ENCODE results near the gene BCAR1.
"Not testable (repeated sequence)": the region's sequence is repeated elsewhere in the genome, so short reads cannot be mapped to it uniquely, and the experiment has no call there.

The BCAR1 gene

GRCh38 chr16:75227361-75228142 is 23.9 kb downstream of the BCAR1 start:
- Histone ChIP-seq H3K27ac (ENCODE audit: low read length) (no peak overlapping the region), H3K4me3 (ENCODE audit: low read depth in 1 of 2, low read length in 2 of 2) (no peak overlapping the region), H3K4me1 (ENCODE audit: control insufficient read depth in 1 of 2, insufficient read depth in 2 of 2, low read length in 2 of 2) (no peaks in the 10 kb centered on the region), H3K36me3 (ENCODE audit: control insufficient read depth in 1 of 2, insufficient read depth in 2 of 2, low read length in 2 of 2) (peaks cover 3 to 31% of the 10 kb centered on the region in 2 donors), H3K9me3 (ENCODE audit: control insufficient read depth in 1 of 2, low read length in 2 of 2) (no peaks in the 10 kb centered on the region), H3K27me3 (ENCODE audit: low read depth, low read length) (no peaks in the 10 kb centered on the region)

GRCh38 chr16:75226550-75227360 is 24.7 kb downstream of the BCAR1 start:
- Histone ChIP-seq H3K36me3 (ENCODE audit: control insufficient read depth in 1 of 2, insufficient read depth in 2 of 2, low read length in 2 of 2) (peaks cover 0 to 27% of the 10 kb centered on the region in 2 donors), H3K27ac (ENCODE audit: low read length) (no peak overlapping the region), H3K9me3 (ENCODE audit: control insufficient read depth in 1 of 2, low read length in 2 of 2) (no peaks in the 10 kb centered on the region), H3K4me3 (ENCODE audit: low read depth in 1 of 2, low read length in 2 of 2) (no peak overlapping the region), H3K27me3 (ENCODE audit: low read depth, low read length) (no peaks in the 10 kb centered on the region), H3K4me1 (ENCODE audit: control insufficient read depth in 1 of 2, insufficient read depth in 2 of 2, low read length in 2 of 2) (no peaks in the 10 kb centered on the region)

DNA sequence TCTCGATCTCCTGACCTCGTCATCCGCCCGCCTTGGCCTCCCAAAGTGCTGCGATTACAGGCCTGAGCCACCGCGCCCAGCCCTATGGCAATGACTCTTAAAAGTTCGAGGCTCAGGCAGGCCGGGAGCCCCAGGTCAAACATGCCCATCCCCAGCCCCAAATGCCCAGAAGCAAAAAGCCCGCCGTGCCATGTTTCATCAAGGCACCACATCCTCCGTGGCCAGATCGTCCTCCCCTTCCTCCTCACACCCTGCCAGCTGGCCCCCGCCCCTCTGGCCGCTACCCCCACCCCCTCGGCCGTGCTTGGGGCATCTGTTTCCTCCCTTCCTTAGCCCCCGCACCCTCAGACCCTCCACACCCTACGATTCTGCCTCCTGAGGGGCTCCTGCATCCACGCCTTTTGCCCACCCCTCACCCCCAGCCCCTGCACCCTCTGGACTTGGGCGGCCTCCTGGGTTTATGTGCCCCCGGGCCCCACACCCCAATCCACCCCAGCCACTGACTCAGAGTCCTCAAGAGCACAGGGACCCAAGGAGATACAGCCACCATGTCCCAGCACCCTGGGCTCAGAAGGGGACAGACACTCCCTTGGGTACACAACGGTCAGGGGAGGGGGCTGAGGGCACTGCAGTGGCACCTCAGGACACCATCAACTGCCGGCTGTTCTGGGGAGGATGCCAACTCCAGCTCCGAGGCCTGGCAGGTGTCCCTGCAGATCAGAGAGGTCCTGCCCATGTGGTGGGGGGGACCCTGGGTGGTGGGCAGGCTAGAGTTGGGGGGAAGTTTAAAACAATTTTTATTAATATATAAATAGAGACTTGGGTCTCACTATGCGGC is 25.5 kb downstream of the BCAR1 start:
- Histone ChIP-seq H3K9me3 (ENCODE audit: control insufficient read depth in 1 of 2, low read length in 2 of 2) (no peaks in the 10 kb centered on the region), H3K4me1 (ENCODE audit: control insufficient read depth in 1 of 2, insufficient read depth in 2 of 2, low read length in 2 of 2) (no peaks in the 10 kb centered on the region), H3K4me3 (ENCODE audit: low read depth in 1 of 2, low read length in 2 of 2) (no peak overlapping the region), H3K27ac (ENCODE audit: low read length) (no peak overlapping the region), H3K36me3 (ENCODE audit: control insufficient read depth in 1 of 2, insufficient read depth in 2 of 2, low read length in 2 of 2) (peaks cover 0 to 27% of the 10 kb centered on the region in 2 donors), H3K27me3 (ENCODE audit: low read depth, low read length) (no peaks in the 10 kb centered on the region)

DNA sequence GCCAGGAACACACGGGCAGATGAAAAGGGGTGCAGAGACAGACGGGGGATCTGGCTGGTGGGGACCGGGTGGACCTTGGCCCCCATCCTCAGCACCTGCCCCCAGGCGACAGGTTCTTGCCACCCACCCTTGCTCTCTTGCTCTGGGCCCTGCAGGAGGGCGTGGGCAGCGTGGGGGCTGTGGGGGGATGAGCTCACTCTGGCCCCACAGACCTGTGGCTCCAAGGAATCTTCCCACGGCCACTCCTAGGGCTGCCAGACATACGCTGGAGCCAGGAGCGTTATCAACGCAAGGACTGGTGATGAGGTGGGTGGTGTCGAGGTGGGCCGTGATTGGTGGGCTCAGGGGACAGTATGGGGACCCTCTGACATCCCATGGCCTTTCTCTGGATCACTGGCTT is 26.3 kb downstream of the BCAR1 start:
- Histone ChIP-seq H3K9me3 (ENCODE audit: control insufficient read depth in 1 of 2, low read length in 2 of 2) (no peaks in the 10 kb centered on the region), H3K4me1 (ENCODE audit: control insufficient read depth in 1 of 2, insufficient read depth in 2 of 2, low read length in 2 of 2) (no peaks in the 10 kb centered on the region), H3K36me3 (ENCODE audit: control insufficient read depth in 1 of 2, insufficient read depth in 2 of 2, low read length in 2 of 2) (peaks cover 0 to 27% of the 10 kb centered on the region in 2 donors), H3K27ac (ENCODE audit: low read length) (no peak overlapping the region), H3K4me3 (ENCODE audit: low read depth in 1 of 2, low read length in 2 of 2) (no peak overlapping the region), H3K27me3 (ENCODE audit: low read depth, low read length) (no peaks in the 10 kb centered on the region)

- Histone ChIP-seq H3K4me1 (ENCODE audit: control insufficient read depth in 1 of 2, insufficient read depth in 2 of 2, low read length in 2 of 2) (no peaks in the 10 kb centered on the region), H3K27ac (ENCODE audit: low read length) (no peak overlapping the region), H3K36me3 (ENCODE audit: control insufficient read depth in 1 of 2, insufficient read depth in 2 of 2, low read length in 2 of 2) (peaks cover 0 to 21% of the 10 kb centered on the region in 2 donors), H3K9me3 (ENCODE audit: control insufficient read depth in 1 of 2, low read length in 2 of 2) (no peaks in the 10 kb centered on the region), H3K27me3 (ENCODE audit: low read depth, low read length) (no peaks in the 10 kb centered on the region), H3K4me3 (ENCODE audit: low read depth in 1 of 2, low read length in 2 of 2) (no peak overlapping the region)
Measured at GRCh38 chr16:75224306-75225082, 26.9 kb downstream of the BCAR1 start.

DNA sequence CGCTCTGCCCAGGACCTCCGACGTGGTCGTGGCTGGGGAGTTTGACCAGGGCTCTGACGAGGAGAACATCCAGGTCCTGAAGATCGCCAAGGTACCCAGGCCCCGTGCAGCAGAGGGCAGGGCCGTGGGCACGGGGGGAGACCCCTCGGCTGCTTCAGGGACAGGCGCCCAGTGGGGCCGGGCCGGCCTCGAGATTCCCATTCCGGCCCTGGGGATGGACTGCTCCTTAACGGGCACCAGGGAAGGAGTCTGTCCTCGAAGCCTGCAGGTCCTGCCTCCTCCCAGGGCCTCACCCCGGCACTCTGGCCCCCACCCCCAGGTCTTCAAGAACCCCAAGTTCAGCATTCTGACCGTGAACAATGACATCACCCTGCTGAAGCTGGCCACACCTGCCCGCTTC is 28.3 kb downstream of the BCAR1 start:
- not testable (repeated sequence) for H3K27ac ChIP-seq (ENCODE audit: low read length); H3K27me3 ChIP-seq (ENCODE audit: low read depth, low read length); H3K9me3 ChIP-seq (ENCODE audit: control insufficient read depth in 1 of 2, low read length in 2 of 2); H3K36me3 ChIP-seq (ENCODE audit: control insufficient read depth in 1 of 2, insufficient read depth in 2 of 2, low read length in 2 of 2); H3K4me1 ChIP-seq (ENCODE audit: control insufficient read depth in 1 of 2, insufficient read depth in 2 of 2, low read length in 2 of 2); H3K4me3 ChIP-seq (ENCODE audit: low read depth in 1 of 2, low read length in 2 of 2)

DNA sequence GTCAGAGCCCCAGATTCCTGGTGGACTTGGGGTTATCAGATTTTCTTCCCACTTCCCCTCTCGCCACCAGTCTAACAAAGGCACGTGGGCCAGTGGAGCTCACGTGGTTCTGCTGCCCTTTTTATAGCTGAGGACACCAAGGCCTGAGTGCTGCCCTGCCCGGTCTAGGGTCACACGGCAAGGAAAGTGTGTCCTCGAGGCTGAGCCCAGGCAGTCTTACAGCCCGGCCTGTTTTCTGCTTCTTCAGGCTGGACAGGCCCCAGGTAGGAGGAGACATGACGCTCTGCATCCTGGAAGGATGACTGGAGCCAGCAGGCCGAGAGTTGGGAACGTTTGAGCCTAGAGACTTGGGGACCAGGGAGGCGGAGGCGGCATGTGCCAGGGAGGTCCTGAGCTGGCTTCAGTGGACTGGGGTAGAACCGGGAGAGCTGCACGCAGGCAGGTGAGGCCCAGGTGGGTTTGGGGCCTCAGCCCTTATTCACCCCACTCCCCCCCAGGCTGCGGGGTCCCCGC is 29.1 kb downstream of the BCAR1 start:
- Histone ChIP-seq H3K4me1 (ENCODE audit: control insufficient read depth in 1 of 2, insufficient read depth in 2 of 2, low read length in 2 of 2) (no peaks in the 10 kb centered on the region), H3K27ac (ENCODE audit: low read length) (no peak overlapping the region), H3K4me3 (ENCODE audit: low read depth in 1 of 2, low read length in 2 of 2) (no peak overlapping the region), H3K27me3 (ENCODE audit: low read depth, low read length) (no peaks in the 10 kb centered on the region), H3K9me3 (ENCODE audit: control insufficient read depth in 1 of 2, low read length in 2 of 2) (no peaks in the 10 kb centered on the region), H3K36me3 (ENCODE audit: control insufficient read depth in 1 of 2, insufficient read depth in 2 of 2, low read length in 2 of 2) (no peaks in the 10 kb centered on the region)

DNA sequence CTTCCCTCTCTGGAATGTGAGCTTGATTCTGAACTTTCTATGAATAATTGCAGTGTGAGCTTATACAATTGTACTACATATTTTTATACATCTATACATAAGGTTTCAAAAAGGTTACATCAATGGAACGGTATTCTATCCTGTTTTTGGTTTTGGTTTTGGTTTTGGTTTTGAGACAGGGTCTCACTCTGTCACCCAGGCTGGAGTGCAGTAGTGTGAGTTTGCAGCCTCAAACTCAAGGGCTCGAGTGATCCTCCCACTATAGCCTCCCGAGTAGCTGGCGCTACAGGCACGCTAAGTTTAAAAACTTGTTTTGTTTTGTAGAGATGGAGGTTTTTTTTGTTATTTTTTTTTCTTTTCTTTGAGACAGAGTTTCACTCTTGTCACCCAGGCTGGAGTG is 31.6 kb downstream of the BCAR1 start:
- Histone ChIP-seq H3K9me3 (ENCODE audit: control insufficient read depth in 1 of 2, low read length in 2 of 2) (no peaks in the 10 kb centered on the region), H3K4me1 (ENCODE audit: control insufficient read depth in 1 of 2, insufficient read depth in 2 of 2, low read length in 2 of 2) (no peaks in the 10 kb centered on the region), H3K27me3 (ENCODE audit: low read depth, low read length) (no peaks in the 10 kb centered on the region), H3K27ac (ENCODE audit: low read length) (no peak overlapping the region), H3K4me3 (ENCODE audit: low read depth in 1 of 2, low read length in 2 of 2) (no peak overlapping the region), H3K36me3 (ENCODE audit: control insufficient read depth in 1 of 2, insufficient read depth in 2 of 2, low read length in 2 of 2) (no peaks in the 10 kb centered on the region)

DNA sequence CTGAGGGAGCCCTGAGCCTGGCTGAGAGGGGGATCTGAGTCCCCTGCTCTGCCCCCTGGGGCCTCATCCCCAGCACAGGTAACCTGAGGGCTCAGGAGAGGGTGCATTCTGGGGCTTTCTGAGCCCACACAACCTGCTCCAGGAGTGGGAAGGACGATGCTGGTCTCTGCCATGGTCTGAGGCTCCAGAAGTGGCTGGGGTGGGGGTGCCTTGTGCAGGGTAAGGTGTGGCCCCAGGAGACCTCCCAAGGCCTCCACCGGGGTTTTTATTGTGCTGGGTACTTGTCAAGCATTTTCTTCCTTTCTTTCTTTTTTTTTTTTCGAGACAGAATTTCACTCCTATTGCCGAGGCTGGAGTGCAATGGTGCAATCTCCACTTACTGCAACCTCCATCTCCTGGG is 32.3 kb downstream of the BCAR1 start:
- Histone ChIP-seq H3K27ac (ENCODE audit: low read length) (no peak overlapping the region), H3K4me1 (ENCODE audit: control insufficient read depth in 1 of 2, insufficient read depth in 2 of 2, low read length in 2 of 2) (no peaks in the 10 kb centered on the region), H3K27me3 (ENCODE audit: low read depth, low read length) (no peaks in the 10 kb centered on the region)

GRCh38 chr16:75218256-75219076 is 33.0 kb downstream of the BCAR1 start, which contains the start of gene CTRB1:
Gene CTRB1 (plus strand): TSS chr16:75218988. CDS start chr16:75219008, 20 bp downstream.
- Histone ChIP-seq H3K27me3 (ENCODE audit: low read depth, low read length) (no peaks in the 10 kb centered on the region), H3K4me1 (ENCODE audit: control insufficient read depth in 1 of 2, insufficient read depth in 2 of 2, low read length in 2 of 2) (no peaks in the 10 kb centered on the region), H3K9me3 (ENCODE audit: control insufficient read depth in 1 of 2, low read length in 2 of 2) (no peaks in the 10 kb centered on the region), H3K36me3 (ENCODE audit: control insufficient read depth in 1 of 2, insufficient read depth in 2 of 2, low read length in 2 of 2) (no peaks in the 10 kb centered on the region), H3K4me3 (ENCODE audit: low read depth in 1 of 2, low read length in 2 of 2) (no peak within 1 kb of the TSS), H3K27ac (ENCODE audit: low read length) (no peak within 1 kb of the TSS)

More for the DNA sequence above, 32.3 kb downstream of the BCAR1 start:
- Histone ChIP-seq H3K4me3 (ENCODE audit: low read depth in 1 of 2, low read length in 2 of 2) (no peak overlapping the region), H3K36me3 (ENCODE audit: control insufficient read depth in 1 of 2, insufficient read depth in 2 of 2, low read length in 2 of 2) (no peaks in the 10 kb centered on the region), H3K9me3 (ENCODE audit: control insufficient read depth in 1 of 2, low read length in 2 of 2) (no peaks in the 10 kb centered on the region)

All from muscle layer of duodenum (tissue), 2 donors.